Measurements from ENCODE around the gene TSSK2. TPM values are rescaled to one million over a fixed set of nuclear protein-coding genes. Genes with fewer than 3 reads are reported as not detected.

TSSK2 gene
- total RNA-seq, 4 donors from 2014 or later = not detected

- Histone ChIP-seq H3K4me3 (no peak overlapping the region), H3K36me3 (no peaks in the 10 kb centered on the region), H3K27me3 (peaks cover 57% of the 10 kb centered on the region), H3K9me3 (no peaks in the 10 kb centered on the region), H3K27ac (no peak overlapping the region), H3K4me1 (peaks cover 3 to 21% (median 16%) of the 10 kb centered on the region in 4 donors)
- no peak for DNase-seq
- TF ChIP-seq CTCF (IDR thresholded peaks at IDR 0.05) (no peak), POLR2AphosphoS5 (IDR thresholded peaks at IDR 0.05) (no peak), POLR2A (IDR thresholded peaks at IDR 0.05) (no peak)
- WGBS, 2 donors (ENCODE audit: low coverage in 1 of 2) = 52% methylated on average over 31 of the region's 33 CpGs; no CpG with 5 or more reads in 1 of the 2 donors
- intact Hi-C loops (cut with DNase I; ENCODE audit: low total_unique reads) = no loop called here
- in situ Hi-C loops (cut with MboI; ENCODE audit: low pct_ligation_motif_present in 1 of 4, low pct_unique_long_range_greater_than_20kb in 1 of 4, low sequenced_read_pairs in 3 of 4) = loop anchor here in 1 of 4 donors (25.0 kb wide), 1 partner anchor 489 kb away; no protein-coding TSS in a partner anchor
Measured at GRCh38 chr22:19148417-19149046, 17.4 kb downstream of the TSSK2 start.

- 0 to 13% methylated on average over 3 to 78 of the region's 92 CpGs for WGBS, 2 donors (ENCODE audit: low coverage in 1 of 2)
- intact Hi-C loops (cut with DNase I; ENCODE audit: low total_unique reads) (no loop called here), in situ Hi-C loops (cut with MboI; ENCODE audit: low pct_ligation_motif_present in 1 of 4, low pct_unique_long_range_greater_than_20kb in 1 of 4, low sequenced_read_pairs in 3 of 4) (loop anchor here in 1 of 4 donors (25.0 kb wide), 1 partner anchor 488 kb away; no protein-coding TSS in a partner anchor)
- H3K9me3 ChIP-seq = peaks cover 0 to 4% of the 10 kb centered on the region in 2 donors
- no peak overlapping the region for H3K27ac ChIP-seq
- H3K4me3 ChIP-seq = peak overlapping the region in 2 of 4 donors; percentile 22 to 26
- H3K27me3 ChIP-seq = peaks cover 65% of the 10 kb centered on the region
- H3K36me3 ChIP-seq = no peaks in the 10 kb centered on the region
- no peak for DNase-seq
- H3K4me1 ChIP-seq = peaks cover 0 to 13% (median 9%) of the 10 kb centered on the region in 4 donors
- TF ChIP-seq POLR2A (IDR thresholded peaks at IDR 0.05) (no peak), EP300 (IDR thresholded peaks at IDR 0.05; ENCODE audit: low read depth) (no peak), CTCF (IDR thresholded peaks at IDR 0.05) (no peak), POLR2AphosphoS5 (IDR thresholded peaks at IDR 0.05) (no peak)
Measured at GRCh38 chr22:19149047-19149883, 18.2 kb downstream of the TSSK2 start.

GRCh38 chr22:19149991-19150390, 18.9 kb downstream of the TSSK2 start, which contains the start of gene GSC2:
TSS of gene GSC2 (minus strand) at chr22:19150292. CDS start at chr22:19150283, 9 bp downstream.
- intact Hi-C loops (cut with DNase I; ENCODE audit: low total_unique reads) = no loop called here
- Histone ChIP-seq H3K4me1 (peaks cover 0 to 10% (median 8%) of the 10 kb centered on the region in 4 donors), H3K36me3 (no peaks in the 10 kb centered on the region), H3K4me3 (peak within 1 kb of the TSS in 2 of 4 donors; percentile 22 to 26), H3K27me3 (peaks cover 69% of the 10 kb centered on the region), H3K27ac (no peak within 1 kb of the TSS), H3K9me3 (peaks cover 0 to 4% of the 10 kb centered on the region in 2 donors)
- in situ Hi-C loops (cut with MboI; ENCODE audit: low pct_ligation_motif_present in 1 of 4, low pct_unique_long_range_greater_than_20kb in 1 of 4, low sequenced_read_pairs in 3 of 4) = loop anchor here in 1 of 4 donors (25.0 kb wide), 1 partner anchor 487 kb away; no protein-coding TSS in a partner anchor
- WGBS, 2 donors (ENCODE audit: low coverage in 1 of 2) = 3% methylated on average over 26 of the region's 59 CpGs; no CpG with 5 or more reads in 1 of the 2 donors
- TF ChIP-seq CTCF (IDR thresholded peaks at IDR 0.05) (no peak), POLR2AphosphoS5 (IDR thresholded peaks at IDR 0.05) (no peak), POLR2A (IDR thresholded peaks at IDR 0.05) (no peak), EP300 (IDR thresholded peaks at IDR 0.05; ENCODE audit: low read depth) (no peak)
- no peak for DNase-seq

All from transverse colon (tissue), 4 donors.